ENCODE results near the gene MTMR3. TPM values are rescaled to one million over a fixed set of nuclear protein-coding genes. Genes with fewer than 3 reads are reported as not detected.

The MTMR3 gene
- total and polyA plus RNA-seq, 11 donors, result 9.6 to 44.8 (median 34.6) TPM

DNA sequence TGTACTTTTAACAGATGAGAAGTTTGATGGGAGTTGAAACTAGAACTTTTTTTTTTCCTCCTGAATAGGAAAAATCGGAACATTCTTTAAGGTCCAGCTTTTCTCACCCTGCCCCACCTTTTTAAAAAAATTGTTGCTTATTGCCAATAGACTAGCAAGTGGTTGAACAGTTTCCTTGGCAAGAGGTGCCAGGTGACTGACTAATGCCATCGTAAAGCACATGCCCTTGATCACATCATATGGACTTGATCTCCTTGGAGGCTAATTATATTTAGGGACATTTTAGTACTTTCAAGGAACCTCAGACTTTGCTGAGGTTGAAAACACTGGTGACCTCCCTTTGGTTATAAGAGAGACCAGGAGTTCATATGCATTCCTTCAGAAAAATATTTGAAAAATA, 57.6 kb downstream of the MTMR3 start:
- Histone ChIP-seq H3K27me3 (no peaks in the 10 kb centered on the region), H3K9me3 (no peaks in the 10 kb centered on the region), H3K27ac (no peak overlapping the region), H3K36me3 (no peaks in the 10 kb centered on the region), H3K4me3 (no peak overlapping the region), H3K4me1 (peaks cover 0 to 50% (median 25%) of the 10 kb centered on the region in 12 donors)
- intact Hi-C loops (cut with DNase I), result loop anchor here in 3 of 10 donors (10.0 kb wide), 2 partner anchors 46 to 56 kb away; partner anchors contain the start of gene MTMR3 (in 2 of the 3)
- WGBS, 4 donors, result 75 to 94% (median 92%) methylated on average over 2 of the region's 2 CpGs
- TF ChIP-seq POLR2A (IDR thresholded peaks at IDR 0.05), result no peak
- TF ChIP-seq, protein P1, sequence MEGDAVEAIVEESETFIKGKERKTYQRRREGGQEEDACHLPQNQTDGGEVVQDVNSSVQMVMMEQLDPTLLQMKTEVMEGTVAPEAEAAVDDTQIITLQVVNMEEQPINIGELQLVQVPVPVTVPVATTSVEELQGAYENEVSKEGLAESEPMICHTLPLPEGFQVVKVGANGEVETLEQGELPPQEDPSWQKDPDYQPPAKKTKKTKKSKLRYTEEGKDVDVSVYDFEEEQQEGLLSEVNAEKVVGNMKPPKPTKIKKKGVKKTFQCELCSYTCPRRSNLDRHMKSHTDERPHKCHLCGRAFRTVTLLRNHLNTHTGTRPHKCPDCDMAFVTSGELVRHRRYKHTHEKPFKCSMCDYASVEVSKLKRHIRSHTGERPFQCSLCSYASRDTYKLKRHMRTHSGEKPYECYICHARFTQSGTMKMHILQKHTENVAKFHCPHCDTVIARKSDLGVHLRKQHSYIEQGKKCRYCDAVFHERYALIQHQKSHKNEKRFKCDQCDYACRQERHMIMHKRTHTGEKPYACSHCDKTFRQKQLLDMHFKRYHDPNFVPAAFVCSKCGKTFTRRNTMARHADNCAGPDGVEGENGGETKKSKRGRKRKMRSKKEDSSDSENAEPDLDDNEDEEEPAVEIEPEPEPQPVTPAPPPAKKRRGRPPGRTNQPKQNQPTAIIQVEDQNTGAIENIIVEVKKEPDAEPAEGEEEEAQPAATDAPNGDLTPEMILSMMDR (IDR thresholded peaks at IDR 0.05), result no peak
- DNase-seq, result no peak
- no peak for ATAC-seq

DNA sequence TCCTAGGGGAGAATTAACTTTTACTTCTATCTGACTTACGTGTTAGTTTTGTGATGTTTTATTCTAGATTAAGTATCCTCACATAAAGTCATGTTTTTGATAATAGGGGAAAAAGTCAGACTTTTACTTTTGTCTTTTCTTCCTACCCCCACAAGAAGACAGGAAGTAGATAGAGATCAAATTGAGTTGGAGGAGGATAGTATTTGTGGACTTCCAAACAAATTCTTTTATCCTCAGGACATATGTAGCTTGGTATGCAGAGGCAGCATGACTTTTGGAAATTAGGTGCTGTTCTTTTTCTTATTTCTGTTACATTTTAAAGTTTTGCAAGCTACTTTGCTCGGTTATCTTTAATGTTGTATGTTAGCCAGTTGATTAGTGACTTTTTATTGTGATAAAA, 61.4 kb downstream of the MTMR3 start:
- DNase-seq, result no peak
- no peak for ATAC-seq
- H3K27ac ChIP-seq, result no peak overlapping the region
- peaks cover 0 to 62% (median 48%) of the 10 kb centered on the region in 12 donors for H3K4me1 ChIP-seq
- H3K9me3 ChIP-seq, result no peaks in the 10 kb centered on the region
- no peaks in the 10 kb centered on the region for H3K27me3 ChIP-seq
- WGBS, 4 donors, result 66 to 80% (median 75%) methylated on average over 2 of the region's 2 CpGs
- no peak for TF ChIP-seq POLR2A (IDR thresholded peaks at IDR 0.05)
- no peak overlapping the region for H3K4me3 ChIP-seq
- H3K36me3 ChIP-seq, result no peaks in the 10 kb centered on the region
- intact Hi-C loops (cut with DNase I), result loop anchor here in 3 of 10 donors (10.0 kb wide), 2 partner anchors 50 to 60 kb away; partner anchors contain the start of gene MTMR3 (in 2 of the 3)

GRCh38 chr22:29945435-29945834, 62.5 kb downstream of the MTMR3 start:
- Histone ChIP-seq H3K9me3 (no peaks in the 10 kb centered on the region), H3K4me1 (peaks cover 0 to 71% (median 54%) of the 10 kb centered on the region in 12 donors), H3K27ac (no peak overlapping the region), H3K27me3 (no peaks in the 10 kb centered on the region), H3K36me3 (no peaks in the 10 kb centered on the region), H3K4me3 (no peak overlapping the region)
- intact Hi-C loops (cut with DNase I), result loop anchor here in 3 of 10 donors (10.0 kb wide), 2 partner anchors 51 to 61 kb away; partner anchors contain the start of gene MTMR3 (in 2 of the 3)
- WGBS, 4 donors, result 55 to 72% (median 67%) methylated on average over 3 of the region's 3 CpGs
- DNase-seq (no peak), ATAC-seq (no peak)
- no peak for TF ChIP-seq POLR2A (IDR thresholded peaks at IDR 0.05)
- TF ChIP-seq, protein P1 (IDR thresholded peaks at IDR 0.05), result no peak

GRCh38 chr22:29946220-29946619, 63.2 kb downstream of the MTMR3 start:
- intact Hi-C loops (cut with DNase I), result loop anchor here in 3 of 10 donors (10.0 kb wide), 2 partner anchors 51 to 61 kb away; partner anchors contain the start of gene MTMR3 (in 2 of the 3)
- ATAC-seq, result peak in 3 of 4 donors; percentile 21 to 57 (median 24)
- peaks cover 0 to 71% (median 53%) of the 10 kb centered on the region in 12 donors for H3K4me1 ChIP-seq

More at GRCh38 chr22:29946220-29946619, 63.2 kb downstream of the MTMR3 start:
- Histone ChIP-seq H3K27ac (no peak overlapping the region), H3K4me3 (no peak overlapping the region), H3K36me3 (no peaks in the 10 kb centered on the region), H3K9me3 (no peaks in the 10 kb centered on the region), H3K27me3 (no peaks in the 10 kb centered on the region)
- no peak for DNase-seq
- TF ChIP-seq POLR2A (IDR thresholded peaks at IDR 0.05), result no peak
- TF ChIP-seq, protein P1 (IDR thresholded peaks at IDR 0.05), result no peak
- 52 to 71% (median 59%) methylated on average over 2 of the region's 2 CpGs for WGBS, 4 donors
